HCT116 (cell line): Measurements from ENCODE around the gene CDK5RAP1. TPM values are rescaled to one million over a fixed set of nuclear protein-coding genes. Genes with fewer than 3 reads are reported as not detected.

ENCODE experiments used
- ATAC-seq: fragments of 200-7000 bp; cut with Tn5 transposase; 2 replicates; pipeline ENCODE4 v1.9.1; 2020; ENCODE audit warnings: mild to moderate bottlenecking, moderate library complexity
- BruUV-seq: library from RNA; stranded (reverse); fragments of 400-500 nt; replicated peaks from 2 replicates; lab custom pipeline; 2021; lab: Mats Ljungman, UMichigan
- CTCF ChIA-PET: fragments of 300-600 bp; sonication (Branson Sonifier 250); formaldehyde crosslinking; loops from one replicate; lab custom pipeline; 2021; ENCODE audit warnings: antibody characterized with exemption; lab: Charles Lee
- POLR2A ChIA-PET: fragments of 300-600, 350-600 bp; sonication (Branson Sonifier 250); formaldehyde crosslinking; loops from one replicate; lab custom pipeline; 2021; ENCODE audit warnings: antibody characterized with exemption; lab: Charles Lee
- RAD21 ChIA-PET, 2 experiments: fragments of 300-600 bp; sonication (Branson Sonifier 250); formaldehyde crosslinking; loops; one replicate each; lab custom pipeline; 2023; ENCODE audit warnings: low total read pairs in 2 of 2; ENCODE audit not compliant: uncharacterized antibody in 2 of 2, unreplicated experiment in 2 of 2, low non-redundant PET in 1 of 2; lab: Charles Lee
- DNase-seq: peaks from one replicate; pipeline ENCODE4 v3.0.0-alpha.2; 2010; ENCODE audit warnings: low read depth, low spot score
- H2AFZ ChIP-seq: fragments of 200-600 bp; shearing (Covaris generic), sonication (generic); 2 replicates; pipeline ENCODE4 v1.6.1; 2017; ENCODE audit warnings: low read depth, mixed run types, mixed read lengths, antibody characterized with exemption, low read length; ENCODE audit not compliant: poor library complexity, severe bottlenecking
- H3K27ac ChIP-seq: 2 replicates; pipeline ENCODE4 v1.5.1; 2012; ENCODE audit warnings: low read depth, low read length
- H3K27me3 ChIP-seq: fragments of 200-600 bp; sonication (generic); 2 replicates; pipeline ENCODE4 v1.6.1; 2016; ENCODE audit warnings: mixed run types, low read length, mixed read lengths; ENCODE audit not compliant: insufficient read depth
- H3K36me3 ChIP-seq, 2 experiments: fragments of 200-500 bp in 1 of 2; fragments of 200-600 bp in 1 of 2; sonication (Bioruptor generic) in 1 of 2; sonication (generic) in 1 of 2; 2 replicates each; pipeline versions ENCODE4 v1.5.1 to v1.6.1; 2014 to 2016; ENCODE audit warnings: low read length in 2 of 2, inconsistent platforms in 1 of 2, mixed read lengths in 1 of 2, mixed run types in 1 of 2; ENCODE audit not compliant: insufficient read depth in 2 of 2, control insufficient read depth in 1 of 2
- H3K4me1 ChIP-seq, 2 experiments: fragments of 200-600 bp in 1 of 2; sonication (generic) in 1 of 2; 2 replicates each; pipeline versions ENCODE4 v1.5.1 to v1.6.1; 2012 to 2017; ENCODE audit warnings: low read length in 2 of 2, inconsistent platforms in 1 of 2, mild to moderate bottlenecking in 1 of 2, mixed read lengths in 1 of 2, mixed run types in 1 of 2, moderate library complexity in 1 of 2; ENCODE audit not compliant: insufficient read depth in 2 of 2, control insufficient read depth in 1 of 2
- H3K4me2 ChIP-seq: fragments of 200-600 bp; sonication (generic); 2 replicates; pipeline ENCODE4 v1.6.1; 2017; ENCODE audit warnings: mixed run types, low read length, mixed read lengths
- H3K4me3 ChIP-seq, 2 experiments: fragments of 200-600 bp in 1 of 2; sonication (generic) in 1 of 2; replicated peaks in 1 of 2; 2 replicates each; pipeline ENCODE4 v1.5.1; 2011 to 2016; ENCODE audit warnings: low read length in 2 of 2, control low read depth in 1 of 2, low read depth in 1 of 2, mild to moderate bottlenecking in 1 of 2, mixed read lengths in 1 of 2, mixed run types in 1 of 2
- H3K79me2 ChIP-seq: fragments of 200-600 bp; sonication (generic); 2 replicates; pipeline ENCODE4 v1.6.1; 2017; ENCODE audit warnings: mild to moderate bottlenecking, mixed run types, low read length, moderate library complexity, mixed read lengths; ENCODE audit not compliant: insufficient read depth
- H3K9ac ChIP-seq: fragments of 200-600 bp; sonication (generic); 2 replicates; pipeline ENCODE4 v1.6.1; 2016; ENCODE audit warnings: low read length, mixed read lengths
- H3K9me2 ChIP-seq: fragments of 200-600 bp; sonication (generic), shearing (Covaris generic); 2 replicates; pipeline ENCODE4 v1.6.1; 2017; ENCODE audit warnings: mixed run types, mild to moderate bottlenecking, moderate library complexity; ENCODE audit not compliant: insufficient read depth
- H3K9me3 ChIP-seq, 2 experiments: fragments of 200-500 bp in 1 of 2; fragments of 200-600 bp in 1 of 2; sonication (Bioruptor generic) in 1 of 2; sonication (generic) in 1 of 2; 2 replicates each; pipeline ENCODE4 v1.6.1; 2014 to 2017; ENCODE audit warnings: low read length in 2 of 2, mixed read lengths in 2 of 2, inconsistent platforms in 1 of 2, low read depth in 1 of 2, mild to moderate bottlenecking in 1 of 2, mixed run types in 1 of 2, moderate library complexity in 1 of 2; ENCODE audit not compliant: control insufficient read depth in 1 of 2, insufficient read depth in 1 of 2
- H4K20me1 ChIP-seq: fragments of 200-600 bp; sonication (generic), shearing (Covaris generic); 2 replicates; pipeline ENCODE4 v1.6.1; 2017; ENCODE audit warnings: mixed run types, mild to moderate bottlenecking, moderate library complexity; ENCODE audit not compliant: insufficient read depth
- CBX3 ChIP-seq: IDR thresholded peaks from 2 replicates; pipeline ENCODE4 v1.6.1; 2012; ENCODE audit warnings: low read depth
- CEBPB ChIP-seq: IDR thresholded peaks from 2 replicates; pipeline ENCODE4 v1.6.1; 2012; ENCODE audit warnings: low read depth
- ELF1 ChIP-seq: IDR thresholded peaks from 2 replicates; pipeline ENCODE4 v1.6.1; 2012; ENCODE audit warnings: low read depth, borderline replicate concordance
- EZH2 ChIP-seq: fragments of 200-600 bp; sonication (generic); IDR thresholded peaks from 2 replicates; pipeline ENCODE4 v1.6.1; 2017; ENCODE audit warnings: antibody characterized with exemption, mixed run types
- EZH2phosphoT487 ChIP-seq: fragments of 200-600 bp; IDR thresholded peaks from 2 replicates; pipeline ENCODE4 v1.6.1; 2018; ENCODE audit warnings: antibody characterized with exemption, borderline replicate concordance
- JUND ChIP-seq: IDR thresholded peaks from 2 replicates; pipeline ENCODE4 v1.6.1; 2012
- POLR2A ChIP-seq: IDR thresholded peaks from 2 replicates; pipeline ENCODE4 v1.7.0; 2011; ENCODE audit warnings: borderline replicate concordance; ENCODE audit not compliant: insufficient read depth, insufficient read length; ENCODE audit errors: extremely low read depth
- RAD21 ChIP-seq: IDR thresholded peaks from 2 replicates; pipeline ENCODE4 v1.6.1; 2012; ENCODE audit warnings: low read depth, mild to moderate bottlenecking
- SP1 ChIP-seq: IDR thresholded peaks from 2 replicates; pipeline ENCODE4 v1.6.1; 2012; ENCODE audit warnings: low read depth
- SRF ChIP-seq: IDR thresholded peaks from 2 replicates; pipeline ENCODE4 v1.6.1; 2012; ENCODE audit warnings: low read depth
- TCF7L2 ChIP-seq: IDR thresholded peaks from 2 replicates; pipeline ENCODE4 v1.7.0; 2011; ENCODE audit warnings: borderline replicate concordance, inconsistent platforms; ENCODE audit not compliant: insufficient read depth, insufficient read length; ENCODE audit errors: extremely low read depth
- ZFX ChIP-seq: fragments of 450-650 bp; IDR thresholded peaks from 2 replicates; pipeline ENCODE4 v1.6.1; 2017
- ZNF274 ChIP-seq: fragments of 200-500 bp; sonication (Bioruptor generic); IDR thresholded peaks from 2 replicates; pipeline ENCODE4 v1.6.1; 2014; ENCODE audit warnings: mild to moderate bottlenecking, low read depth, low read length, inconsistent platforms
- intact Hi-C: fragments of 100-400 bp; cut with micrococcal nuclease; formaldehyde crosslinking; loops from 2 replicates; pipeline ENCODE4 v1.10.0; 2022
- total RNA-seq: library from RNA; stranded (reverse); gene quantifications from one replicate; pipeline ENCODE4 v1.2.1, GENCODE V29; 2021; ENCODE audit not compliant: unreplicated experiment
- TF ChIP-seq, protein P1 (sequence below): IDR thresholded peaks from 2 replicates; pipeline ENCODE4 v1.6.1; 2012
- TF ChIP-seq, protein P2 (sequence below): IDR thresholded peaks from 2 replicates; pipeline ENCODE4 v1.6.1; 2012; ENCODE audit warnings: low read depth
- TF ChIP-seq, protein P3 (sequence below): IDR thresholded peaks from 2 replicates; pipeline ENCODE4 v1.6.1; 2011; ENCODE audit warnings: mild to moderate bottlenecking, low read length, moderate library complexity; ENCODE audit not compliant: insufficient replicate concordance; ENCODE audit errors: extremely low read depth
- TF ChIP-seq, protein P4 (sequence below): IDR thresholded peaks from 2 replicates; pipeline ENCODE4 v1.6.1; 2012

CDK5RAP1 gene
- total RNA-seq, 1 experiment from 2014 or later: 41.4 TPM

GRCh38 chr20:33348136-33348937 lies 53.0 kb downstream of the CDK5RAP1 start (continued):
- TF ChIP-seq TCF7L2: no peak
- TF ChIP-seq POLR2A: no peak
- TF ChIP-seq, protein P1, sequence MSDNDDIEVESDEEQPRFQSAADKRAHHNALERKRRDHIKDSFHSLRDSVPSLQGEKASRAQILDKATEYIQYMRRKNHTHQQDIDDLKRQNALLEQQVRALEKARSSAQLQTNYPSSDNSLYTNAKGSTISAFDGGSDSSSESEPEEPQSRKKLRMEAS: no peak
- no peak for TF ChIP-seq EZH2
- TF ChIP-seq SP1: no peak
- TF ChIP-seq, protein P2, sequence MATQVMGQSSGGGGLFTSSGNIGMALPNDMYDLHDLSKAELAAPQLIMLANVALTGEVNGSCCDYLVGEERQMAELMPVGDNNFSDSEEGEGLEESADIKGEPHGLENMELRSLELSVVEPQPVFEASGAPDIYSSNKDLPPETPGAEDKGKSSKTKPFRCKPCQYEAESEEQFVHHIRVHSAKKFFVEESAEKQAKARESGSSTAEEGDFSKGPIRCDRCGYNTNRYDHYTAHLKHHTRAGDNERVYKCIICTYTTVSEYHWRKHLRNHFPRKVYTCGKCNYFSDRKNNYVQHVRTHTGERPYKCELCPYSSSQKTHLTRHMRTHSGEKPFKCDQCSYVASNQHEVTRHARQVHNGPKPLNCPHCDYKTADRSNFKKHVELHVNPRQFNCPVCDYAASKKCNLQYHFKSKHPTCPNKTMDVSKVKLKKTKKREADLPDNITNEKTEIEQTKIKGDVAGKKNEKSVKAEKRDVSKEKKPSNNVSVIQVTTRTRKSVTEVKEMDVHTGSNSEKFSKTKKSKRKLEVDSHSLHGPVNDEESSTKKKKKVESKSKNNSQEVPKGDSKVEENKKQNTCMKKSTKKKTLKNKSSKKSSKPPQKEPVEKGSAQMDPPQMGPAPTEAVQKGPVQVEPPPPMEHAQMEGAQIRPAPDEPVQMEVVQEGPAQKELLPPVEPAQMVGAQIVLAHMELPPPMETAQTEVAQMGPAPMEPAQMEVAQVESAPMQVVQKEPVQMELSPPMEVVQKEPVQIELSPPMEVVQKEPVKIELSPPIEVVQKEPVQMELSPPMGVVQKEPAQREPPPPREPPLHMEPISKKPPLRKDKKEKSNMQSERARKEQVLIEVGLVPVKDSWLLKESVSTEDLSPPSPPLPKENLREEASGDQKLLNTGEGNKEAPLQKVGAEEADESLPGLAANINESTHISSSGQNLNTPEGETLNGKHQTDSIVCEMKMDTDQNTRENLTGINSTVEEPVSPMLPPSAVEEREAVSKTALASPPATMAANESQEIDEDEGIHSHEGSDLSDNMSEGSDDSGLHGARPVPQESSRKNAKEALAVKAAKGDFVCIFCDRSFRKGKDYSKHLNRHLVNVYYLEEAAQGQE: no peak
- no peak for TF ChIP-seq ZFX
- no peak for TF ChIP-seq ZNF274
- no peak for TF ChIP-seq CEBPB
- TF ChIP-seq CBX3: no peak
- no peak for TF ChIP-seq RAD21
- no peak for TF ChIP-seq JUND

- intact Hi-C loops: no loop called here
- H3K4me2 ChIP-seq: no peak overlapping the region
- no peak for DNase-seq
- no peak overlapping the region for H3K4me3 ChIP-seq
- H3K4me1 ChIP-seq: no peaks in the 10 kb centered on the region
- no peaks in the 10 kb centered on the region for H3K79me2 ChIP-seq
- ChIA-PET RAD21 (no interaction called here), POLR2A (no interaction called here), CTCF (no interaction called here)
- H2AFZ ChIP-seq: no peak overlapping the region
- no peak for ATAC-seq
- BruUV-seq: no TSS peak
- H3K36me3 ChIP-seq: no peaks in the 10 kb centered on the region
- no peak overlapping the region for H3K27ac ChIP-seq
- H3K9ac ChIP-seq: no peak overlapping the region
- H4K20me1 ChIP-seq: no peaks in the 10 kb centered on the region
- H3K9me2 ChIP-seq: no peaks in the 10 kb centered on the region
- no peaks in the 10 kb centered on the region for H3K9me3 ChIP-seq
- no peaks in the 10 kb centered on the region for H3K27me3 ChIP-seq
- TF ChIP-seq ELF1: no peak
- no peak for TF ChIP-seq TCF7L2
- TF ChIP-seq SRF: no peak
- TF ChIP-seq, protein P3, sequence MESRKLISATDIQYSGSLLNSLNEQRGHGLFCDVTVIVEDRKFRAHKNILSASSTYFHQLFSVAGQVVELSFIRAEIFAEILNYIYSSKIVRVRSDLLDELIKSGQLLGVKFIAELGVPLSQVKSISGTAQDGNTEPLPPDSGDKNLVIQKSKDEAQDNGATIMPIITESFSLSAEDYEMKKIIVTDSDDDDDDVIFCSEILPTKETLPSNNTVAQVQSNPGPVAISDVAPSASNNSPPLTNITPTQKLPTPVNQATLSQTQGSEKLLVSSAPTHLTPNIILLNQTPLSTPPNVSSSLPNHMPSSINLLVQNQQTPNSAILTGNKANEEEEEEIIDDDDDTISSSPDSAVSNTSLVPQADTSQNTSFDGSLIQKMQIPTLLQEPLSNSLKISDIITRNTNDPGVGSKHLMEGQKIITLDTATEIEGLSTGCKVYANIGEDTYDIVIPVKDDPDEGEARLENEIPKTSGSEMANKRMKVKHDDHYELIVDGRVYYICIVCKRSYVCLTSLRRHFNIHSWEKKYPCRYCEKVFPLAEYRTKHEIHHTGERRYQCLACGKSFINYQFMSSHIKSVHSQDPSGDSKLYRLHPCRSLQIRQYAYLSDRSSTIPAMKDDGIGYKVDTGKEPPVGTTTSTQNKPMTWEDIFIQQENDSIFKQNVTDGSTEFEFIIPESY: no peak
- TF ChIP-seq EZH2: no peak
- no peak for TF ChIP-seq EZH2phosphoT487
- no peak for TF ChIP-seq RAD21
- TF ChIP-seq, protein P1: no peak
- TF ChIP-seq, protein P4, sequence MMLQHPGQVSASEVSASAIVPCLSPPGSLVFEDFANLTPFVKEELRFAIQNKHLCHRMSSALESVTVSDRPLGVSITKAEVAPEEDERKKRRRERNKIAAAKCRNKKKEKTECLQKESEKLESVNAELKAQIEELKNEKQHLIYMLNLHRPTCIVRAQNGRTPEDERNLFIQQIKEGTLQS: no peak
- TF ChIP-seq JUND: no peak
- TF ChIP-seq ZNF274: no peak
Observed at GRCh38 chr20:33345342-33345741, 56.0 kb downstream of the CDK5RAP1 start.
